ENCODE data around the gene INSYN2B.

- TF ChIP-seq EZH2 (IDR thresholded peaks at IDR 0.05; ENCODE audit: low read length) (no peak), CTCF (optimal IDR thresholded peaks at IDR 0.05 in 1 of 3, IDR thresholded peaks at IDR 0.05 in 1 of 3, conservative IDR thresholded peaks at IDR 0.05 in 1 of 3; ENCODE audit: extremely low read depth in 1 of 3, insufficient read depth in 2 of 3, low read length in 3 of 3) (no peak)
Measured at GRCh38 chr5:170010595-170010994, 30.3 kb upstream of the INSYN2B start.
